Medulla oblongata (tissue), 1 donor: ENCODE measurements around the gene RAP1GDS1.

ENCODE experiments used
- DNase-seq: peaks from one replicate; pipeline ENCODE4 v3.0.0-alpha.2; 2015; ENCODE audit errors: extremely low spot score

The RAP1GDS1 gene

GRCh38 chr4:98482847-98483806 lies 221.9 kb downstream of the RAP1GDS1 start:
- no peak for DNase-seq

GRCh38 chr4:98484031-98484430 lies 222.8 kb downstream of the RAP1GDS1 start:
- no peak for DNase-seq

- no peak for DNase-seq
These were observed 224.7 kb downstream of the RAP1GDS1 start for GRCh38 chr4:98485816-98486345.

GRCh38 chr4:98490251-98490650 lies 229.1 kb downstream of the RAP1GDS1 start:
- no peak for DNase-seq

GRCh38 chr4:98491899-98492559 lies 230.8 kb downstream of the RAP1GDS1 start:
- DNase-seq: no peak

- DNase-seq: no peak
These were observed 232.1 kb downstream of the RAP1GDS1 start for GRCh38 chr4:98493296-98493695.
